Suppressor macrophage (primary cell): ENCODE data around the gene FAM156A.
"Not testable (repeated sequence)": the region's sequence is repeated elsewhere in the genome, so short reads cannot be mapped to it uniquely, and the experiment has no call there.

Source experiments
- DNase-seq, 4 experiments: peaks; one replicate each; pipeline ENCODE4 v3.0.0-alpha.2; 2020 to 2022

The FAM156A gene

DNA sequence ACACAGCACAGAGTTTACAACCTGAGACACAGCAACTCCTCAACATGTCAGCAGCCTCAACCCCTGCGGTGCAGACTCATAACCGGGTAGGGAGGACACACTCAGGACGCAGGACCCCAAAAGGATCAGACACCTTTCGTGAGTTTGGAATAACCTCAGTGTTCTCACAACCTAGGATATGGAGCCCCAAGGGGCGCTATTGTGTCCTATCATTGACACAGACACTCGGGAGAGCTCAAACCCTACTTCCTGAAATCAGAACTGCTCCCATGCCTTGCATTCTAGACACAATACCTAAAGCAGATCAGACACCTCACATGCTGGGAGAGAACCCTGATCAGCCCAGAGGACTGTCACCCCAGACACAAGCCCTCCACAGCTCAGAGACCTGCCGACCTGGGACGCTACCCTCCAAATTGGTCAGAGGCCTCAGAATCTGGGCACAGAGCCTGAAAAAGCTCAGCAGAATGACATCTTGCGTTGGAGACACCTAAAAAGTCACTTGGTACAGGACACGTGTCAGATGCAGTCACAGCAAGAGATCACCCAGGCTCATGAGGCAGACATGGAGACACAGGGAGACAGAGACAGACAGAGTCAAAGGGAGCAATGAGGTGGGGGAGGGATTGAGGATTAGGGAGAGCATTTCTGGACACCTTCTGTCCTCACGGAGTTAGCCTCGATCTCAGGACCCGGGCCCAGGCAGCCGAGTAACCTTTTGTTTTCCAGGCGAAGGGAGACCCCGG is 8.8 kb upstream of the FAM156A start:
- not testable (repeated sequence) for DNase-seq

DNA sequence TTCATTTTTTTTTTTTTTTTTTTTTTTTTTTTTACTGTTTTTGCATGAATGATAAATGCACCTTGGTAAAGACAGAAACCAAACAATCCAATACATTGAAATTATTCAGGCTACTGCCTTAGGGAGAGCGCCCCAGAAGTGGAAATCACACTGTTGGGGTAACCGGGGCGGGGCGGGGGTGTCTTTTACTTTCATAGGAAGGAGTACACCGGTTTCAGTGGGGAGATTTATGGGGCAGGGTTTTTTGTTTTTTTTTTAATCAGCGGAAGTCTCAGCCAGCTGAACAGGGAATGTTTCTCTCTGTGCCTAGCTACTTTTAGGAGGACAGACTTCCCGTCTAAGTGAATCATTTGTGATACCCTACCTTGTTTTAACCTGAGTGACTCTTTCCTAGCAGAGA is 643 bp upstream of the FAM156A start:
- not testable (repeated sequence) for DNase-seq

- DNase-seq = not testable (repeated sequence)
Measured at GRCh38 chrX:52949884-52950283, 8.4 kb downstream of the FAM156A start.

- not testable (repeated sequence) for DNase-seq
Measured at GRCh38 chrX:52949325-52949724, 9.0 kb downstream of the FAM156A start.

GRCh38 chrX:52948265-52948664 is 10.1 kb downstream of the FAM156A start:
- not testable (repeated sequence) for DNase-seq

GRCh38 chrX:52947501-52947900 is 10.8 kb downstream of the FAM156A start:
- not testable (repeated sequence) for DNase-seq

DNA sequence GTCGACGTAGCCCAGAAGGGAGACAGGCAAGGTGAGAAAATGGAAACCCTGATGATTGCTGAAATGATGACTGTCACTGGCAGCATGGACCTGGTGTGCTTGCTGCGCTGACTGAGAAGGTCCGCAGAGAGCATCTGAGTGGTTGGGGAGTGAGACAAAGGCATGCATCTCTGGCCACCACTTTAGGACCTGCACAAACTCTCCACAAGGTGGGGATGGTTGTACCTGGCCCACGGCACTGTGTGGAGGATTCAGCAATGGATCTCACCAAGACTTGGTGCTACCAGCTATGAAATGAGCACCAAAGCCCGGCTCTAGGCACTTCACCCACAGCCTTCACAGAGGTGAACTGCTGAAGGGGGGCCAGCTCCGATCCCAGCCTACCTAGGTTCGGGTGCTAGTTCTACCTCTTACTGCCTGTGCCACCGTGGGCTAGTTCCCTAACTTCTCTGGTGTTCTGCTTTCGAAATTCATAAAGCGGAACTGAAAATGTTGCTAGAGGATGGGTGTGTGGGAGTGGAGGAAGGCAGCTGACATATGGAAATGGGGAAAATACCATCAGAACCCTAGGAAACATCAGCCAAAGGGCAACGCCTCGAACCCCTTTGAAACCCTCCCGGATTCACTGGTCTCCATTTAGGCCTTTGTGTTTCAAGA is 12.4 kb downstream of the FAM156A start:
- not testable (repeated sequence) for DNase-seq

GRCh38 chrX:52941728-52942127 is 16.6 kb downstream of the FAM156A start:
- not testable (repeated sequence) for DNase-seq

DNA sequence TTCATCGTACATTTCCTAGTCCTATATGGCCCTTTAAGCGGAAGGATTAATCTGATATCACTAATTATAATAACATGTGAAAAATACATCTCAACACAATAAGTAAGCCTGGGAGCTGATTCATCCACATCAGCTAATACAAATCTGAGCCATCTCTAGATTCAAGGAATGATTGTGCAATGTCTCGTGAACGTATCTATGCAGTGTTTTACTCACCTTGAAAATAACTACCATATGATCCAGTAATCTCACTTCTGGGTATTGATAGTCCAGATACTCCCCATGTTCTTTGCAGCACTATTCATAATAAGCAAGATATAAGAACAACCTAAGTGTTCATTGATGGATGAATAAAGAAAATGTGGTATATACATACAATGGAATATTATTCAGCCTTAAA is 17.6 kb downstream of the FAM156A start:
- DNase-seq = not testable (repeated sequence)

- DNase-seq = not testable (repeated sequence)
Measured at GRCh38 chrX:52935470-52935784, 22.9 kb downstream of the FAM156A start.

DNA sequence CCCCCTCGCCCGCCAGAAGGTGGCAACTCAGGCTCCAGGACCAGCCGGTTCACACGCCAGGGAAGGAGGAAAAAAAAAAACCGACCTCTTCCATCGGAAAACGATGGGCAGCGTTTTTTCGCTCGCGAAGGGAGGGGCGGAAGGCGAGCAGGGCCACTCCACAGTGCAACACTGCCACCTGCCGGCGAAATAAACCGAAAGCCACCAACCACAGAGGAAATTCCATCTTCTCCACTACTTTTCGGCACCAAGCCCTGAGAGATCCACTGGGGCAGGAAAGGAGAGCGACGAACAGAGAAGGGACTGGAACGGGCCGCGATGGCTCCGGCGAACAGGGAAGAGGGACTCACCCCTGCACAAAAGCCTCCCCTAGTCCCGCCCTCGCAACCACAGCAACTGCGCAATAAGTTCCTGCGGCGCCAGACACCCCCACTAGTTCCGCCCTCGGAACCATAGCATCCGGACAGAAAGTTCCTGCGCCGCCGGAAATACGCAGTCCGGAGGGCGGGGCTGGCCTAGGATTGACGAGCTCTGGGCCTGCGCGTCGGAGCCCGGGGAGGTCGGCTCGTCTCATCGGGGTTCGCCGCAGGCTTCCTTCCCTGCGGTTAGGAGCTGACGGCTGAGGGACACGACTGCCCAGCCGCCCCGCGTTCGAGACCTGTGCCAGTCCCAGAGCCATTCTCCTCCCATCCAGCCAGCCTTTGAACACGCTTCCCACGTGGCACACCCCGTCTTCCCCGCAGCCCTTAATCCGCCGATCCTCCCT is 23.4 kb downstream of the FAM156A start:
- peak; percentile 91 to 95 (median 95) for DNase-seq

DNA sequence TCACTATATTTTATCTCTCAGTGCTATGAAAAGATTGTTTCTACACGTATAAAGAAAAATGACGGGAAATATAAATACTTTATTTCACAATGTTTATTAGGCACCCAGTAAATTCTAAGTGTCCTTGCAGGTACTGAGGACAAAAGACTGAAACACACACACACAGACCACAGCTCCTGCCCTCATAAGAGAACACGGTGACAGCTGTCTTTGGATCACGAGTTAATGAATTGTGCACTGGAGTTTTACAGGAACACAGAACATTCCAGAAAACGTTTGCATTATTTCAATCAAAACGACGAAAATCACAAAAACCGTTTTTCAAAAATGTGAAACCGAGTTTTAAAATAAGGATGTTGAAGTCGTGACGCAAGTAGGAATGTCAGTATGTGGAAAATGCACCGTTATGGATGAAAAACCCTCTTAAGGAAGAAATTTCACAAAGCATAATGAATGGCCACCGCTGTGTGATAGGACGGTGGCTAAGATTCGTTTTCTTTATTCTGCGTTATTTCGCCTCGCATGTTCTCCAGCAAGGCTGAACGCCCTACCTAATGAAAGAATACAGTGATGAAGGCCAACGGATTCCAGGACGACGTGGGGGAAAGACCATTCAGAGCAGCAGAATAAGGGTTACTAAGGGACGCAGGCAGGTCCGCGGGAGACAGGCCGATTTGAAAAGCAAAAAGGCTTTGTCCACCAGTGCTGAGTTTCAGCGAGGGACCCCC is 24.2 kb downstream of the FAM156A start:
- DNase-seq = peak; percentile 15 to 39 (median 24)

DNA sequence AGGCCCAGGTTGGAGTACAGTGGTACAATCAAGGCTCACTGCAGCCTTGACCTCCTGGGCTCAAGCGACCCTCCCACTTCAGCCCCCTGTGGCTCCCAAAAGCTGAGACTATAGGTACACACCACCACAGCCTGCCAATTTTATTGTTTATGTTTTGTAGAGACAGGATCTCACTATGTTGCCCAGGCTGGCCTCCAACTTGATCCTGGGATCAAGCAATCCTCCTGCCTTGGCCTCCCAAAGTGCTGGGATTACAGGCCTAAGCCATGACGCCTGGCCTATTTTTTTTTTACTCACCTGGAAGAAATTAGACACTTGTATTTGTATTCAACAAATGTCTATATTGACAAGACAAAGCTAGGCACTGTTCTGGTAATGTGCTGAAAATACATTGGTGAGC is 25.1 kb downstream of the FAM156A start:
- DNase-seq = no peak

DNA sequence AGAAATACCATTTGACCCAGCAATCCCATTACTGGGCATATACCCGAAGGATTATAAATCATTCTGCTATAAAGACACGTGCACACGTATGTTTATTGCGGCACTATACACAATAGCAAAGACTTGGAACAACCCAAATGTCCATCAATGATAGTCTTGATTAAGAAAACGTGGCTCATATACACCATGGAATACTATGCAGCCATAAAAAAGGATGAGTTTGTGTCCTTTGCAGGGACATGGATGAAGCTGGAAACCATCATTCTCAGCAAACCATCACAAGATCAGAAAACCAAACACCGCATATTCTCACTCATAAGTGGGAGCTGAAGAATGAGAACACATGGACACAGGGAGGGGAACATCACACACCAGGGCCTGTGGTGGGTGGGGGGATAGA is 28.1 kb downstream of the FAM156A start:
- DNase-seq = not testable (repeated sequence)

- DNase-seq = peak; percentile 19 to 62 (median 48)
Measured at GRCh38 chrX:52923781-52924241, 34.5 kb downstream of the FAM156A start.

DNA sequence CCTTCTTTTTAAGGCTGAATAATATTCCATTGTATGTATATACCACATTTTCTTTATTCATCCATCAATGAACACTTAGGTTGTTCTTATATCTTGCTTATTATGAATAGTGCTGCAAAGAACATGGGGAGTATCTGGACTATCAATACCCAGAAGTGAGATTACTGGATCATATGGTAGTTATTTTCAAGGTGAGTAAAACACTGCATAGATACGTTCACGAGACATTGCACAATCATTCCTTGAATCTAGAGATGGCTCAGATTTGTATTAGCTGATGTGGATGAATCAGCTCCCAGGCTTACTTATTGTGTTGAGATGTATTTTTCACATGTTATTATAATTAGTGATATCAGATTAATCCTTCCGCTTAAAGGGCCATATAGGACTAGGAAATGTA is 43.6 kb downstream of the FAM156A start:
- not testable (repeated sequence) for DNase-seq

- not testable (repeated sequence) for DNase-seq
Measured at GRCh38 chrX:52913681-52914080, 44.6 kb downstream of the FAM156A start.

GRCh38 chrX:52909313-52909969 is 48.9 kb downstream of the FAM156A start:
- DNase-seq = not testable (repeated sequence)

DNA sequence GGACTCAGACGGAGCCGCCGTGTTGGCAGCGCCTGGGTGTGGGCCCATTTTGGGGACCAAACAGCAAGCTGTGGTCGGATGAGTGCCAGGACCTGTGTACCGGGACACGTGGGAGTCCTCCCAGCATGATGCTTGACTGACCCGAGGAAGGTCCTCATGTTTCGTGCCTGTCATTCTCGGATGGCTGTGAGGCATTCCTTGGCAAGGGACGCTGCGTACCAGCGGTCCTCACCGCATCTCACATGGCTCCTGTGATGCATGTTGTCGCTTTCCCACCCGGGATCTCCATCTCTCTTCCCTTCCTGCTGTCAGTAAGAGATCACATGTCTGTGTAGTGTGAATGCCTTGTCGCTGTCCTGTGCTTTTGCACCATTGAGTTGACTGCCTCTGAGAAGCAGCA is 50.4 kb downstream of the FAM156A start:
- not testable (repeated sequence) for DNase-seq

DNA sequence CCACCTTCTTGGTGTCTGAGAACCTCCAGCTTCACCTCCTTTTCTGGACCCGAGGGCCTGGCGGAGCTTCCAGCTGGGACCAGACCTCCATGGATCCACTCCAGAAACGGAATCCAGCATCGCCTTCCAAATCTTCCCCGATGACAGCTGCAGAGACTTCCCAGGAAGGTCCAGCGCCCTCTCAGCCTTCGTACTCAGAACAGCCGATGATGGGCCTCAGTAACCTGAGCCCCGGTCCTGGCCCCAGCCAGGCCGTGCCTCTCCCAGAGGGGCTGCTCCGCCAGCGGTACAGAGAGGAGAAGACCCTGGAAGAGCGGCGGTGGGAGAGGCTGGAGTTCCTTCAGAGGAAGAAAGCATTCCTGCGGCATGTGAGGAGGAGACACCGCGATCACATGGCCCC is 51.2 kb downstream of the FAM156A start:
- not testable (repeated sequence) for DNase-seq

DNA sequence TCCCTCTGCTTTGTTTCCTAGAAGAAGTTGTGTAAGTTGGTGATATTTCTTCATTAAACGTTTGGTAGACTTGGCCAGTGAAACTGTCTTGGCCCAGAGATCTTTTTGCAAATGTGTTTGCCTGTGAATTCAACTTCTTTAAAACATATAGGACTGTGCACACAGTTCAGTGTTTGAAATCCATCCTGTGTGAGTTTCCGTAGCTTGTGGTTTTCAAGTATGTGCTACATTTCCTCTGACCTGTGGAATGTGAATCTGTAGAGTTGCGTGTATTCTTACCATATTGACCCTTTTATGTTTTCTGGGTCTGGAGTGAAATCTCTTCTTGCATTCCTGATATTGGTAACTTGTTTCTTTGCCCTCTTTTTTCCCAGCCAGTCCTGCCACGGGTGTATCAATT is 52.2 kb downstream of the FAM156A start:
- DNase-seq = not testable (repeated sequence)

- not testable (repeated sequence) for DNase-seq
Measured at GRCh38 chrX:52905531-52905930, 52.8 kb downstream of the FAM156A start.
